Measurements from ENCODE around the gene SPEN. TPM values are rescaled to one million over a fixed set of nuclear protein-coding genes. Genes with fewer than 3 reads are reported as not detected.
A peak's percentile ranks its signal among the peaks of the same experiment; 100 is the strongest.

The SPEN gene
- total and polyA plus RNA-seq, 2 of the 13 experiments (the other 11 are each of a cell fraction or from before 2014, with no cell fraction given) = 4.8 to 14.0 TPM

DNA sequence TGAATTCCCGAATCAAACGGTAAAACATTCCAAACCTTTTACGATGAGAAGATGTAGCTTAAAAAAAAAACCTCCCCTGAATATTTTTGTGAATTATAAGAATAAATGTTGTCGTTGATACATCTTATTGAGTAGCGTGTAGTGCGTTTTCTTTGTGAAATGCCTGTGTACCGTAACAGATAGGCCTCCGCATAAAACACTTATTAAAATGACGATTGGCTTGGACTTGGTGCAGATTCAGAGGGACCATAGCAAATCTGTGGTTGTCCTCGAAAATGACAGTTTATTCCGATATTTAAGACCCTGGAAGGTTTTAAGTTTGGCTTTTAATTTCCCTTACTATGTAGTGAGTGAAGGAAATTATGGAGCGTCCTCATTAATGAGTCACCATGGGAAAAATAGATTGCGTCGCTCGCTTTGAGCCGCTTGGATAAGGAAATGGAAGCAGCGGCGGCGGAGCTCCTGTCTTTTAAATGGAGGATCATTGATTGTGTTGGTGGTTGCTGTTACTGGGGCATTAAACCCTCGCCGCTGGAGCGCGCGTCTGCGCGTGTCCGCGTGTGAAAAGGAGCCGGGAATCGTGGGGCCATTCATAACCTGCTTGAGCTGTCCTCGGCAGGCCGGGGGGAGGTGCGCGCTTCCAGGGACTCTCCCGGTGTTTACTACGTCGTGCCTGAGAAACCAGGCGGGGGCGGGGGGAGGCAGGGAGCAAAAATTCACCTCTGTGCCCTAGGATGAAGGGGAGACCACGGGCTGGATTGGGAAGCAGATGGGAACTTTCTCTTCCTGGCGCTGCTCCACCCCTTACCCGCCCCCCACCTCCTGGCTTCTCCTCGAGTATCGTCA lies 1.6 kb downstream of the SPEN start (continued):
- TF ChIP-seq, protein P1, sequence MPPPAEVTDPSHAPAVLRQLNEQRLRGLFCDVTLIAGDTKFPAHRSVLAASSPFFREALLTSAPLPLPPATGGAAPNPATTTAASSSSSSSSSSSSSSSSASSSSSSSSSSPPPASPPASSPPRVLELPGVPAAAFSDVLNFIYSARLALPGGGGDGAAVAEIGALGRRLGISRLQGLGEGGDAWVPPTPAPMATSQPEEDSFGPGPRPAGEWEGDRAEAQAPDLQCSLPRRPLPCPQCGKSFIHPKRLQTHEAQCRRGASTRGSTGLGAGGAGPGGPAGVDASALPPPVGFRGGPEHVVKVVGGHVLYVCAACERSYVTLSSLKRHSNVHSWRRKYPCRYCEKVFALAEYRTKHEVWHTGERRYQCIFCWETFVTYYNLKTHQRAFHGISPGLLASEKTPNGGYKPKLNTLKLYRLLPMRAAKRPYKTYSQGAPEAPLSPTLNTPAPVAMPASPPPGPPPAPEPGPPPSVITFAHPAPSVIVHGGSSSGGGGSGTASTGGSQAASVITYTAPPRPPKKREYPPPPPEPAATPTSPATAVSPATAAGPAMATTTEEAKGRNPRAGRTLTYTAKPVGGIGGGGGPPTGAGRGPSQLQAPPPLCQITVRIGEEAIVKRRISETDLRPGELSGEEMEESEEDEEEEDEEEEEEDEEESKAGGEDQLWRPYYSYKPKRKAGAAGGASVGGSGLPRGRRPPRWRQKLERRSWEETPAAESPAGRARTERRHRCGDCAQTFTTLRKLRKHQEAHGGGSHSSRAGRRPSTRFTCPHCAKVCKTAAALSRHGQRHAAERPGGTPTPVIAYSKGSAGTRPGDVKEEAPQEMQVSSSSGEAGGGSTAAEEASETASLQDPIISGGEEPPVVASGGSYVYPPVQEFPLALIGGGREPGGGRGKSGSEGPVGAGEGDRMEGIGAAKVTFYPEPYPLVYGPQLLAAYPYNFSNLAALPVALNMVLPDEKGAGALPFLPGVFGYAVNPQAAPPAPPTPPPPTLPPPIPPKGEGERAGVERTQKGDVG (CRISPR knock-in tag; IDR thresholded peaks at IDR 0.05; ENCODE audit: borderline replicate concordance) = peak; percentile 54; the same call in 1 of the 2 replicates
- TF ChIP-seq, protein P2, sequence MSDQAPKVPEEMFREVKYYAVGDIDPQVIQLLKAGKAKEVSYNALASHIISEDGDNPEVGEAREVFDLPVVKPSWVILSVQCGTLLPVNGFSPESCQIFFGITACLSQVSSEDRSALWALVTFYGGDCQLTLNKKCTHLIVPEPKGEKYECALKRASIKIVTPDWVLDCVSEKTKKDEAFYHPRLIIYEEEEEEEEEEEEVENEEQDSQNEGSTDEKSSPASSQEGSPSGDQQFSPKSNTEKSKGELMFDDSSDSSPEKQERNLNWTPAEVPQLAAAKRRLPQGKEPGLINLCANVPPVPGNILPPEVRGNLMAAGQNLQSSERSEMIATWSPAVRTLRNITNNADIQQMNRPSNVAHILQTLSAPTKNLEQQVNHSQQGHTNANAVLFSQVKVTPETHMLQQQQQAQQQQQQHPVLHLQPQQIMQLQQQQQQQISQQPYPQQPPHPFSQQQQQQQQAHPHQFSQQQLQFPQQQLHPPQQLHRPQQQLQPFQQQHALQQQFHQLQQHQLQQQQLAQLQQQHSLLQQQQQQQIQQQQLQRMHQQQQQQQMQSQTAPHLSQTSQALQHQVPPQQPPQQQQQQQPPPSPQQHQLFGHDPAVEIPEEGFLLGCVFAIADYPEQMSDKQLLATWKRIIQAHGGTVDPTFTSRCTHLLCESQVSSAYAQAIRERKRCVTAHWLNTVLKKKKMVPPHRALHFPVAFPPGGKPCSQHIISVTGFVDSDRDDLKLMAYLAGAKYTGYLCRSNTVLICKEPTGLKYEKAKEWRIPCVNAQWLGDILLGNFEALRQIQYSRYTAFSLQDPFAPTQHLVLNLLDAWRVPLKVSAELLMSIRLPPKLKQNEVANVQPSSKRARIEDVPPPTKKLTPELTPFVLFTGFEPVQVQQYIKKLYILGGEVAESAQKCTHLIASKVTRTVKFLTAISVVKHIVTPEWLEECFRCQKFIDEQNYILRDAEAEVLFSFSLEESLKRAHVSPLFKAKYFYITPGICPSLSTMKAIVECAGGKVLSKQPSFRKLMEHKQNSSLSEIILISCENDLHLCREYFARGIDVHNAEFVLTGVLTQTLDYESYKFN (CRISPR knock-in tag; conservative IDR thresholded peaks at IDR 0.05) = peak; percentile 70; the same call in 1 of the 2 replicates
- TF ChIP-seq, protein P3, sequence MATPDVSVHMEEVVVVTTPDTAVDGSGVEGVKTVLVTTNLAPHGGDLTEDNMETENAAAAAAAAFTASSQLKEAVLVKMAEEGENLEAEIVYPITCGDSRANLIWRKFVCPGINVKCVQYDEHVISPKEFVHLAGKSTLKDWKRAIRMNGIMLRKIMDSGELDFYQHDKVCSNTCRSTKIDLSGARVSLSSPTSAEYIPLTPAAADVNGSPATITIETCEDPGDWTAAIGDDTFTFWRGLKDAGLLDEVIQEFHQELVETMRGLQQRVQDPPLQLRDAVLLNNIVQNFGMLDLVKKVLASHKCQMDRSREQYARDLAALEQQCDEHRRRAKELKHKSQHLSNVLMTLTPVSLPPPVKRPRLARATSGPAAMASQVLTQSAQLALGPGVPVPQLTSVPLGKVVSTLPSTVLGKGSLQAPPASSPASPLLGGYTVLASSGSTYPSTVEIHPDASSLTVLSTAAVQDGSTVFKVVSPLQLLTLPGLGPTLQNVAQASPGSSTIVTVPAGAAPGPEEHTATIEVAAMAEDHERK (CRISPR knock-in tag; IDR thresholded peaks at IDR 0.05; ENCODE audit: low read depth) = 0 out of 2 replicates have a peak, but pooled peaks have one; percentile 32
- TF ChIP-seq LCORL (IDR thresholded peaks at IDR 0.05) (no peak), LCORL (CRISPR knock-in tag; IDR thresholded peaks at IDR 0.05) (peak; percentile 52; the same call in 1 of the 2 replicates), SRSF1 (optimal IDR thresholded peaks at IDR 0.05; ENCODE audit: low read depth, low read length) (peak; percentile 73), ZNF558 (CRISPR knock-in tag; IDR thresholded peaks at IDR 0.05; ENCODE audit: borderline replicate concordance) (no peak; the same call in 1 of the 2 replicates), SOX13 (IDR thresholded peaks at IDR 0.05) (no peak), SOX13 (CRISPR knock-in tag; conservative IDR thresholded peaks at IDR 0.05 in 1 of 2, IDR thresholded peaks at IDR 0.05 in 1 of 2) (no peak), NR2C2 (CRISPR knock-in tag; IDR thresholded peaks at IDR 0.05; ENCODE audit: borderline replicate concordance) (peak; percentile 18; the same call in 1 of the 2 replicates), BCL6 (CRISPR knock-in tag; IDR thresholded peaks at IDR 0.05) (peak; percentile 47; the same call in 1 of the 2 replicates), ZBTB3 (CRISPR knock-in tag; IDR thresholded peaks at IDR 0.05; ENCODE audit: borderline replicate concordance, low read depth) (no peak), RARA (CRISPR knock-in tag; IDR thresholded peaks at IDR 0.05) (peak; percentile 61; the same call in 1 of the 2 replicates), ZNF788 (CRISPR knock-in tag; IDR thresholded peaks at IDR 0.05; ENCODE audit: borderline replicate concordance) (peak; percentile 66; the same call in 1 of the 2 replicates), MED13 (CRISPR knock-in tag; IDR thresholded peaks at IDR 0.05) (0 out of 2 replicates have a peak, but pooled peaks have one; percentile 18)
- TF ChIP-seq, protein P4, sequence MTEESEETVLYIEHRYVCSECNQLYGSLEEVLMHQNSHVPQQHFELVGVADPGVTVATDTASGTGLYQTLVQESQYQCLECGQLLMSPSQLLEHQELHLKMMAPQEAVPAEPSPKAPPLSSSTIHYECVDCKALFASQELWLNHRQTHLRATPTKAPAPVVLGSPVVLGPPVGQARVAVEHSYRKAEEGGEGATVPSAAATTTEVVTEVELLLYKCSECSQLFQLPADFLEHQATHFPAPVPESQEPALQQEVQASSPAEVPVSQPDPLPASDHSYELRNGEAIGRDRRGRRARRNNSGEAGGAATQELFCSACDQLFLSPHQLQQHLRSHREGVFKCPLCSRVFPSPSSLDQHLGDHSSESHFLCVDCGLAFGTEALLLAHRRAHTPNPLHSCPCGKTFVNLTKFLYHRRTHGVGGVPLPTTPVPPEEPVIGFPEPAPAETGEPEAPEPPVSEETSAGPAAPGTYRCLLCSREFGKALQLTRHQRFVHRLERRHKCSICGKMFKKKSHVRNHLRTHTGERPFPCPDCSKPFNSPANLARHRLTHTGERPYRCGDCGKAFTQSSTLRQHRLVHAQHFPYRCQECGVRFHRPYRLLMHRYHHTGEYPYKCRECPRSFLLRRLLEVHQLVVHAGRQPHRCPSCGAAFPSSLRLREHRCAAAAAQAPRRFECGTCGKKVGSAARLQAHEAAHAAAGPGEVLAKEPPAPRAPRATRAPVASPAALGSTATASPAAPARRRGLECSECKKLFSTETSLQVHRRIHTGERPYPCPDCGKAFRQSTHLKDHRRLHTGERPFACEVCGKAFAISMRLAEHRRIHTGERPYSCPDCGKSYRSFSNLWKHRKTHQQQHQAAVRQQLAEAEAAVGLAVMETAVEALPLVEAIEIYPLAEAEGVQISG (CRISPR knock-in tag; IDR thresholded peaks at IDR 0.05) = peak; percentile 48
